HG03460 (cell line): ENCODE measurements around the gene TRIM47.

Source experiments
- ATAC-seq: cut with Tn5 transposase; IDR thresholded peaks from one replicate; pipeline ENCODE4 v1.9.1; 2021; ENCODE audit not compliant: unreplicated experiment

Gene TRIM47

DNA sequence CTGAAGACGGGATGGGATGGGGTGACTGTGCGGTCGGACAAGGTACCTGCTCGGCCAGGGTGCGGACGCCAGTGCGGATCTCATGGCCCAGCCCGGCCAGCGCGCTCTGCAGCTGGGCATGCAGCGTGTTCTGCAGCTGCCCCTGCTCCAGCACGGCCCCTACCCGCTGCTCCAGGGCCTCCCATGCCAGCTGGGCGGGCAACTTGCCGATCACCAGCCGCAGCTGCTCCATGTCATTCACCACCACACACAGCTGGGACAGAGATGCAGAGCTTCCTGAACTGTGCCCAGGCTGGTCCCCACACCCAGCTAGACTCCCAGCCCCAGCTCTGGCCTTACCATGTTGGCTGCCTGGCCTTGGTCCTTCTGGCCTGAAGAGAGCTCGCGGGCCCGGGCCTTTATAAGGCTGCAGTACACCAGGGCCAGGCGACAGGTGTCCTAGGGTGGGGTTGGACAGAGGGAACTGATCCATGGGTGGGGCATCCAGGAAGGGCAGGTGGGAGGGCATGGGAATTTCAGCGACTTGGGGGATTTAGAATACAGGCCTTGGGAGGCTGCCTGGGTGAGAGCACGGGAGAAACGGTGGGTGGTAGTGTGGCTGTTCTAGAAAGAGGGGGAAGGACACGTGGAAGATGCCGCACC lies 44.0 kb downstream of the TRIM47 start:
- no peak for ATAC-seq

DNA sequence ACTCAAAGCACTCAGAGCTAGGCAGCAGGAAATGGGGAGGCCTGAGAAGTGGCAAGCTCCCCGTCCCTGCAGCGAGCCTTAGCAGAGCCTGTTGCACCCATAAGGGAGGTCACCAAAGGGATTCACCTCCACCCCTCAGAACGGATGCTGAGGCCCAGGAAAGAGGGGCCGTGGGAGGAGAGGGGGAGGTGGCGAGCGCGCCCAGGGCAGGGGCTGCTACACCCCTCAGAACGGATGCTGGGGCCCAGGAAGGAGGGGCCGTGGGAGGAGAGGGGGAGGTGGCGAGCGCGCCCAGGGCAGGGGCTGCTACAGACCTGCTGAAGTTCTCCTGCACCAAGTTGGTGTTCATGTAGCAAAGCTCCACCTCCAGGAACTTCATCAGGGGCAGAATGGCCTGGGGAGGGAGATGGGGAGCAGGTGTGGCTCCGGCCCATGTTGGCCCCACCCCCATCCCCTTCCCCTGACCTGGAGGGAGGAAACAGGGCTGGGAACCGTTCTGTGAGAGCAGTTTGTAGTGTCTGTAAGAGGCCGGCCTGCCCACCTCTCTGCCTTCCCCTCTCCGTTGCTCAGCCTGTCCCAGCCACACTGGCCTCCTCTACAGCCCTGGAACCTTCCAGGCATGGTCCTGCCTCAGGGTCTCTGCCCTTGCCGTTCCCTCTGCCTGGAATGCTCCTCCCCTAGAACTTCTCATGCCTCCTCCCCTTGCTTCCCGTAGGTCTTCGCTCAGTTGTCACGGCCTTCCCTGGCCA lies 45.6 kb downstream of the TRIM47 start:
- ATAC-seq = no peak

GRCh38 chr17:75832164-75832651 lies 46.2 kb downstream of the TRIM47 start:
- ATAC-seq = no peak

- no peak for ATAC-seq
These were observed 47.3 kb downstream of the TRIM47 start for GRCh38 chr17:75831032-75831571.

DNA sequence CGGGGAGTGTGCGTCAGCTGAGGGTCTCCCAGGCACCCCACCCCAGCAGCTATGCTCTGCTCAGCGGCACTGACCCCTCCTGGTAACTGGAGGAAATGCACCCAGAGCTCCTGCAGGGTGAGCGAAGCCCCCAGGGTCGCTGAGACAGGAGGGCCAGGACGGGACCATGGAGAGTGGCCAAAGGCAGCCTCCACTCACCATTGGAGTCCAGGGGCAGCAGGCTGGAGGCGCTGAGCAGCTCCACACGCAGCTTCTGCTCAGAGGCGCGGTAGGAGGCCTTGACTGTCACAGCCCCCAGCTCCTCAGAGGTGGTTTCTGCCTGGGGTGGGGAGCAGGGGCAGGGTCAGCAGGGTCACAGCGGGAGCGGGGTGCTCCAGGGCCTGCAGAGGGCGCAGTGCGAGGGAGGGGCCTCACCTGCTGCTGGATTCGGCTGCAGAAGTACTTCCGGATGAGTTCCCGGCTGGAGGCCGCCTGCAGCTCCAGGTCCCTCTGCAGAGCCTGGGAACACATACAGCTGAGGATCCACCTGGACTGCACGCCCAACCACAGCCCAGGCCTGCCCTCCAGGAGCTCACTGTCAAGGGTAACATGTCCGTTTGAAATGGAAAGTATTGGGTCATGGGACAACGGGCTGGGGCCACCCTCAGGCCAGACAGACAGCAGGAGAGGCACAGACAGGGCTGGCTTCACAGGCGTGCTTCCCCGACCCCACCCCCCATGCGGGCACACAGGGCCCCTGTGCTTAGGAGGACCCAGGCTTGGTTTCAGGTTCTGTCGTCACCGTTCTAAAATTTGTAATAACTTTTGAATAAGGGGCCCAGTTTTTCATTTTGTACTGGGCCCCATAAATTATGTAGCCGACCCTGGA lies 48.0 kb downstream of the TRIM47 start:
- no peak for ATAC-seq

- ATAC-seq = no peak
These were observed 48.6 kb downstream of the TRIM47 start for GRCh38 chr17:75829747-75830146.

DNA sequence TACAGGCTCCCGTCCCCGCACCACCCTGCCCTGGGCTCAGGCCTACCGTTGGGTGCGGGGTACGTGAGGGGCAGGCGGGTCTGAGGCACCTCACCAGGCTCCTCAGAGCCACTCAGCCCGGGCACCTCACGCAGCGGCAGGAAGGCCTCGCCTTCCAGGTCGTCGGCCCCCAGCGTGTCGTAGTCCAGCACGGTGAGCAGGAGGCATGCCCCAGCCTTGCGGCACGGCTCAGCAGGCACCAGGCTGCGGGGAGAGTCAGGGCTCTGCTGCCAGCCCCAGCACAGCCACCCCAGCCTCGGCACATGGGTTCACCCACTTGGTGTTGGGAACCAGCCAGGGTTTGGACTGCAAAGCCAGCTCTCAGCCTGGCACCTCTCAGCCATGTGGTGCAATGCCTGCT lies 49.6 kb downstream of the TRIM47 start:
- no peak for ATAC-seq

- no peak for ATAC-seq
These were observed 50.3 kb downstream of the TRIM47 start for GRCh38 chr17:75828076-75828400.

DNA sequence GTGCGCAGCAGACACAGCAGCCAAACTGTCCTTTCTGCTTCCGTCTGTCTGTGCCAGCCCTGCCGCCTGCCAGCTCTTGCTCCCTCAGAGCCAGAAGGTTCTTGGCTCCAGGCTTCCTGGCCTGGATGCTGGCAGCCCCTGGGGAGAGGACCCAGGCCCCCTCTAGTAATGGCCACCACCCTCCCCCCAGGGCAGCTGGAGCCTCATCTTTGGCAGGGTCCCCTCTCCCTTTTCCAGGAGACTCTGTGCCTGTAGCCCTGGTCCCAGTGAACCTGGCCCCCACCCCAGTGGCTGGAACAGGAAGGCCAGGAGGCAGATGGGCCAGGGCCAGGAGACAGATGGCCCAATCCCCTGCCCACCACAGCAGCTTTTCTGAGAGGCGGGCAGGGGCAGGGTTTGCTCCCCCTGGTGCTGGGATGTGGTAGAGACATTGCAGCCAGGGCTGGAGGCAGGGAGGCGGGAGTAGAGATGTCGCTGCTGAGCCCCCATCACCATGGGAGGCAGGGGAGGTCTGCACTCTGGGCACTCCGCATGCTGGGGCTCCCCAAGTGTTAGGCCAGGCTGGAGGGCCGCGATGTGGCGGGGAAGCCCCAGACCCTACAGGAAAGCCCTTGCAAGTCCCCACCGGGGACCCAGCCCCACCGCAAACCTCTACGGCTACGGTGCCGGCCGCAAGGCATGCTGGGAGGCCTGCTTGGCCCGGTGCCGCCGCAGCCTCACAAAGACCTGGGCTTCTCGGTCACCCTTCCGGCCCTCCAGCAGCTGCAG lies 50.9 kb downstream of the TRIM47 start:
- ATAC-seq = no peak

- no peak for ATAC-seq
These were observed 51.6 kb downstream of the TRIM47 start for GRCh38 chr17:75826561-75827307.

- ATAC-seq = no peak
These were observed 52.5 kb downstream of the TRIM47 start for GRCh38 chr17:75825748-75826370.

DNA sequence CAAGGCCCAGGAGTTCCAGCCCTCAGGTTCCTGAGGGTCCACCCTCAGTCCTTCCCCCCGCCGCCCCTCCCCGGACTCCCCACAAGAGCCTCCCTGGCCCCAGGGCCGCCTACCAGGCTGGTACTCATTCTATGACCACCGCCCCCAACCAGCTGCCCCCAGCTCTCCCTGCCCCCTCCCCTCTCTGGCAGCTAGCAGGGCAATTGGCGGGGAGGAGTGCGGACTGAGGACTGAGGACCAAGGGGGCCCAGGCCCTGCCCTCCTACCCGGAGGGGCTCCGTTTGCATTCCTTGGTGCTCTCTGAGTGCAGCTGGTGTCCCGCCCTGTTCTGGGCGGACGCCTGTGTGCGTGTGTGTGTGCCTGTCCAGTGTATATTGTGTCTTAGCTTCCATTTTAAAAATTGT lies 53.2 kb downstream of the TRIM47 start:
- ATAC-seq = no peak

DNA sequence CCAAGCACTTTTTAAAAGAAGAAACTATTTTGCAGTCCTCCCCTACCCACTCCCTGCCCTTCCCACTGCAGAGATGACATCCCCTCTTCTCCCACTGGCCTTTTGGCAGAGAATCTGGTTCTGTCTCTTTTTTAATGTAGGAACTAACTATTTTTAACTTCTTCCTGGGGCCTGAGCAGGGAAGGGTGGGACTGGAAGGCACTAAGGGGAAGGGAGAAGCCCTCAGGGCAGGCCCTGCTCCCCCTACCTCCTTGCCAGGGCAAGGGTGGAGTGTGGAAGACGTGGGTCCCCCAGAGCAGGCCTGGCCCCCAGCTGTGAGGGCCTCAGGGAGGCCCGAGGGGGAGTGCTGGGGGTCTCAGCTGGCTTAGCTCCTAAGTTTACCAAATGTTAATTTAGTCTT lies 53.7 kb downstream of the TRIM47 start:
- no peak for ATAC-seq
